Skeletal muscle tissue (tissue), 4 donors: ENCODE data around the gene EIF2S1. TPM values are rescaled to one million over a fixed set of nuclear protein-coding genes. Genes with fewer than 3 reads are reported as not detected.

ENCODE experiments used
- H3K27ac ChIP-seq: one replicate; pipeline ENCODE4 v1.7.0; 2013; ENCODE audit warnings: mild to moderate bottlenecking, low read depth, low read length, inconsistent platforms
- H3K27me3 ChIP-seq, 3 donors: one replicate each; pipeline ENCODE4 v1.7.0; 2013; ENCODE audit warnings: low read length in 3 of 3; ENCODE audit not compliant: control insufficient read depth in 3 of 3, insufficient read depth in 3 of 3
- H3K36me3 ChIP-seq, 3 donors: one replicate each; pipeline ENCODE4 v1.7.0; 2013; ENCODE audit warnings: low read length in 3 of 3; ENCODE audit not compliant: control insufficient read depth in 3 of 3, insufficient read depth in 3 of 3
- H3K4me1 ChIP-seq, 3 donors: one replicate each; pipeline ENCODE4 v1.7.0; 2013; ENCODE audit warnings: low read length in 3 of 3, mild to moderate bottlenecking in 3 of 3; ENCODE audit not compliant: control insufficient read depth in 3 of 3, insufficient read depth in 3 of 3
- H3K4me3 ChIP-seq, 3 donors: one replicate each; pipeline ENCODE4 v1.7.0; 2013; ENCODE audit warnings: low read length in 3 of 3
- H3K9ac ChIP-seq, 3 donors: one replicate each; pipeline ENCODE4 v1.7.0; 2013; ENCODE audit warnings: low read length in 3 of 3, mild to moderate bottlenecking in 3 of 3, moderate library complexity in 2 of 3, low read depth in 1 of 3
- H3K9me3 ChIP-seq, 3 donors: one replicate each; pipeline ENCODE4 v1.7.0; 2013; ENCODE audit warnings: low read length in 3 of 3; ENCODE audit not compliant: control insufficient read depth in 3 of 3
- total RNA-seq: library from RNA; depleted of rRNA; stranded (reverse); fragments of >200 nt; gene quantifications from one replicate; pipeline ENCODE4 v1.2.3, GENCODE V29; 2014
- donor health status: Osteomylitis.

The EIF2S1 gene
- total RNA-seq, 1 donor from 2014 or later, result 92.4 TPM

DNA sequence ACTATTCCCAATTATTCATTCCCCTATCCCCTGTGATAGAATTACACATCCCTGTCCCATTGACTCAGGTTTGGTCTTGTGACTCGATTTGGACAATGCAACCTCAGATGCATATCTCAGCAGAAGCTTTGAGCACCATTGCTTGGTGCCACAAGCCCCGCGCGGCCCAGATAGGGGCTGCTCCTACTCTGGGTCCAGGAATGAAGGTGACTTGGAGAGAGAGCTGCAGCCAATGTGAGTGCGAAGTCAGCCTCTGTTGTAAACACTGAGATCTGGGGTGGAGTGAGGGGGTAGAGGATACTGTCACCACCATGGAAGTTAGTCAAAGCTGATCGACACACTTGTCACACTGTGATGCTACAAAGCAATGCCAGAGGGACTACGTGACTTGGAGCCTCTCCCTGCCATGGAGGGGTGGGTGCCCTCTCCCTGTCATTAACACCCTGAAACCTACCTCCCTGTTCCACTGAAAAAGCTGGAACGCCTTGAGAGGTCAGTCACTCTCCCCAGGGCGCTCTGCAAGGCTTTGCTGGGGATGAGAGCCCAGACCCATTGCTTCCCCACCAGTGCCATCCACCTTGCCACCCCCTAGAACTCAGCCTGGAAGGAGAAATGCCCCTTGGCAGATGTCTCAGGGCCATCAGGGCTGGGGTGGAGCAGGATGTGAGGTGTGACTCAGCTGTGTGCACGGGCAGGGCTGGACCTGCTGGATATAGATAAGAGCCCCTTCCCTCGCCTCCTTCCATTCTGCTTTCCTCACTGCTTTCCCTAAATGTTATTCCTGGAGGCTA is 58.5 kb downstream of the EIF2S1 start:
- no peak overlapping the region for H3K27ac ChIP-seq
- H3K4me1 ChIP-seq, result no peaks in the 10 kb centered on the region
- H3K9ac ChIP-seq, result no peak overlapping the region
- no peaks in the 10 kb centered on the region for H3K36me3 ChIP-seq
- H3K27me3 ChIP-seq, result peaks cover 0 to 7% (median 0%) of the 10 kb centered on the region in 3 donors
- no peaks in the 10 kb centered on the region for H3K9me3 ChIP-seq
- no peak overlapping the region for H3K4me3 ChIP-seq

GRCh38 chr14:67420102-67420739 is 60.1 kb downstream of the EIF2S1 start:
- Histone ChIP-seq H3K9me3 (no peaks in the 10 kb centered on the region), H3K4me3 (no peak overlapping the region), H3K27me3 (no peaks in the 10 kb centered on the region), H3K4me1 (no peaks in the 10 kb centered on the region), H3K27ac (no peak overlapping the region), H3K36me3 (no peaks in the 10 kb centered on the region), H3K9ac (no peak overlapping the region)

- Histone ChIP-seq H3K9me3 (no peaks in the 10 kb centered on the region), H3K27me3 (peaks cover 0 to 6% (median 0%) of the 10 kb centered on the region in 3 donors), H3K4me3 (no peak overlapping the region), H3K36me3 (no peaks in the 10 kb centered on the region), H3K9ac (no peak overlapping the region), H3K27ac (no peak overlapping the region), H3K4me1 (peaks cover 0 to 2% (median 0%) of the 10 kb centered on the region in 3 donors)
These were observed 61.5 kb downstream of the EIF2S1 start for GRCh38 chr14:67421356-67422224.

- peaks cover 3 to 11% (median 8%) of the 10 kb centered on the region in 3 donors for H3K4me1 ChIP-seq
These were observed 63.3 kb downstream of the EIF2S1 start for GRCh38 chr14:67423424-67423823.

DNA sequence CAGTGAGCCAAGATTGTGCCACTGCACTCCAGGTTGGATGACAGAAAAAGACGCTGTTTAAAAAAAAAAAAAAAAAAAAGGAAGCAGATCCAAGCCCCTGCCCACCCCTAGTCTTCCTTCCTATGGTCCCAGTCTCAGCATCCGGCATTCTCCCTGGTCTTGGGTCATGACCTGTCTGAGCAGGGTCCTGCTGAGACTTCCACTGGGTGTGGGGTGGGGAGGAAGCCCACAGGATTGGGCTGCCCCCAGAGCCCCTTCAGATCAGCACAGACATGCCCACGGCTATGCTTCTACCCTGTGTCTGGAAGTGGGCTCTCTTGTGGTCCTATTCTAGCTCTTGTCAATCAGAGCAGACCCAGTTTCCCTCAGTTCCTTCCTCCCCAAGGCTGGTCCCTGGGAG is 64.4 kb downstream of the EIF2S1 start:
- no peak overlapping the region for H3K27ac ChIP-seq
- no peaks in the 10 kb centered on the region for H3K9me3 ChIP-seq
- no peak overlapping the region for H3K4me3 ChIP-seq

More at GRCh38 chr14:67423424-67423823, 63.3 kb downstream of the EIF2S1 start:
- Histone ChIP-seq H3K36me3 (no peaks in the 10 kb centered on the region), H3K9me3 (no peaks in the 10 kb centered on the region), H3K9ac (no peak overlapping the region), H3K4me3 (no peak overlapping the region), H3K27ac (no peak overlapping the region), H3K27me3 (peaks cover 0 to 6% (median 0%) of the 10 kb centered on the region in 3 donors)

DNA sequence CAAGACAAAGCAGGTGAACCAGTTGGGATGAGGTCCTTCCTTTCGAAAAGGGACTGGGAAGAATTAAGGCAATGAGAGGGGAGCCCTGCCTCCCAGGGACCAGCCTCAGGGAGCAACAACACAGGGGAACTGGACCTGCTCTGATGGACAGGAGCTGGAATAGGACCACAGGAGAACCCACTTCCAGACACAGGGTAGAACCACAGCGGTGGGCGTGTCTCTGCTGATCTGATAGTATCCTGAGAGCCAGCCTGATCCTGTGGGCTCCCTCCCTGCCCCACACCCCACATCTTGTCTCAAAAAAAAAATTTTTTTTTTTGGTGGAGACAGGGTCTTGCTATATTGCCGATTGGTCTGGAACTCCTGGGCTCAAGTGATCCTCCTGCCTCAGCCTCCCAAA is 65.5 kb downstream of the EIF2S1 start:
- Histone ChIP-seq H3K4me1 (peaks cover 3 to 11% (median 8%) of the 10 kb centered on the region in 3 donors), H3K9me3 (no peaks in the 10 kb centered on the region), H3K27me3 (peaks cover 0 to 6% (median 0%) of the 10 kb centered on the region in 3 donors)

More for the DNA sequence above, 64.4 kb downstream of the EIF2S1 start:
- H3K9ac ChIP-seq, result no peak overlapping the region
- H3K36me3 ChIP-seq, result no peaks in the 10 kb centered on the region
- peaks cover 0 to 6% (median 0%) of the 10 kb centered on the region in 3 donors for H3K27me3 ChIP-seq
- H3K4me1 ChIP-seq, result peaks cover 3 to 11% (median 8%) of the 10 kb centered on the region in 3 donors

DNA sequence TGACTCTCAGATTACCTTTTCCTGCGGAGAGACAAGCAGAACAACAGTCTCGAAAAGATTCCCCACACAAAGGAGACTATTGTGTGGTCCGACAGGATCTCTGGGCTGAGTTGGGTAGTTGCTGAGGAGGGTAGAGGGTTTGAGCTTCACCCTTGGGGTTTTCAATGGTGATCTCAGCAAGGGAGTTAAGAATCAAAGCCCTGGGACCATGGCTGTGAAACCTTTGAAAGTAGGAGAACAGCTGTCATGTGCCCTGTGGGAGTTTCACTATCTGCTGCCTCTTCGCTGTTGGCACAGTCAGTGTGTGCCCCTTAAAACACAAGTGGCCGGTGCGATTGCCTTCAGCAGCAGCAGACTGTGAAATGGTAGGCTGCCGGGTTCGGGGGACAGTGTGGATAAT is 66.0 kb downstream of the EIF2S1 start:
- no peaks in the 10 kb centered on the region for H3K9me3 ChIP-seq
- H3K9ac ChIP-seq, result peak overlapping the region in 1 of 3 donors; percentile 51
- H3K4me1 ChIP-seq, result peaks cover 3 to 11% (median 8%) of the 10 kb centered on the region in 3 donors
- H3K4me3 ChIP-seq, result peak overlapping the region in 1 of 3 donors; percentile 35
- H3K36me3 ChIP-seq, result no peaks in the 10 kb centered on the region
- H3K27ac ChIP-seq, result no peak overlapping the region
- peaks cover 0 to 6% (median 0%) of the 10 kb centered on the region in 3 donors for H3K27me3 ChIP-seq

More for the DNA sequence above, 65.5 kb downstream of the EIF2S1 start:
- H3K4me3 ChIP-seq, result no peak overlapping the region
- H3K36me3 ChIP-seq, result no peaks in the 10 kb centered on the region
- no peak overlapping the region for H3K9ac ChIP-seq
- no peak overlapping the region for H3K27ac ChIP-seq

DNA sequence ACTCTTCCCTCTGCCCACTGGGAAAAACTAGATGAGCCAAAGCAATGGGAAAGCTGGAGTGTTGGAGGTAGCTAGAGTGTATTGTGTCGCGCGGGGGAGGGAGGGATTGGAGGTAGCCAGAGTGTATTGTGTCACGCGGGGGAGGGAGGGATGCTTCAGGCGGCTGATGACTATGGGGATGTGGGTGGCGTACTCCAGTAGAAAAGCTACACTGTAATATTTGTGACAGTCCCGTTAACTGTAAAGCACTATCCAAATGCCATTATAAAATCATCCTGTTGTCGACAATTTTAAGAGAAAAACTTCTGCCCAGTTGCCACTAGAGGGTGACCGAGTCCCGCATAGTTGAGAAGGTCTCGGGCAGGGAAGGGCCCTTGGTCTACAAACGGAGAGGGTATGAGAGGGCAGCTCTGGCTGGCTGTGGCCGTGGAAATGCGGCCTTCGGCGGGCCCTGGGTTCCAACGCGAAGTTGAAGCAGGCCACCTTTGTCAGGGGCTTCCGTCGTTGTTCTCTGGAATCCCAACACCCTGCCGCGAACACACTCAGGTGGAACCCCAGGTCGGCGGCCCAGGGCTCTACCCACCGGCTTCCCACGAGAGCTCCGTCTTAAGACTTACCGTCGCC is 67.0 kb downstream of the EIF2S1 start:
- peak overlapping the region in 1 of 3 donors; percentile 35 for H3K4me3 ChIP-seq
- H3K9me3 ChIP-seq, result no peaks in the 10 kb centered on the region
- peaks cover 9 to 19% (median 14%) of the 10 kb centered on the region in 3 donors for H3K4me1 ChIP-seq
- no peaks in the 10 kb centered on the region for H3K36me3 ChIP-seq
- peaks cover 0 to 6% (median 0%) of the 10 kb centered on the region in 3 donors for H3K27me3 ChIP-seq
- H3K9ac ChIP-seq, result peak overlapping the region in 1 of 3 donors; percentile 57
- H3K27ac ChIP-seq, result no peak overlapping the region

DNA sequence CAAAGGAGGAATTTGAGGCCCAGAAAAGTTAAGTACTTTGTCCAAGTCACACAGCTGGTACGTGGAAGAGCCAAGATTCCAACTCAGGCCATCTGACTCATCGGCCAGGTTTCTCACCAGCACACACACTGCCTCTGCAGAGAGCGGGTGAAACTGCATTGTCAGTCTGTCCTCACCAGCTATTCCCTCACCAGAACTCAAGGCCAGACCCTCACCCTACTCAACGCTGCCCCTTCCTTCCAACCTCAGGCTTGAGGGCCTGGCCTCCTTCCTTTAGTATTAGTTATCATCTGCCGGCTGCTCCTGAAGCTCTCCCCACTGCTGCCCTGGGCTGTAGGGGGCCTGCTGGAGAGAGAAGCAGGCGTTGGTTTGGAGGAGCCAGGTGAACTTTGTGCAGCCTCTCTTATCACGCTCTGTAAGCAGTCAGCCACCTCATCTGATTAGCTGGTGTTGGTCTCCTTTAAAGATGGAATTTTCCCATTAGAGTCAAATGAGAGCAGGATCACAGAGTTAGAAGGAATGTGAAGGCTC is 68.4 kb downstream of the EIF2S1 start:
- no peak overlapping the region for H3K4me3 ChIP-seq
- no peaks in the 10 kb centered on the region for H3K9me3 ChIP-seq
- no peak overlapping the region for H3K9ac ChIP-seq
- H3K27ac ChIP-seq, result no peak overlapping the region
- H3K27me3 ChIP-seq, result peaks cover 0 to 6% (median 0%) of the 10 kb centered on the region in 3 donors
- H3K36me3 ChIP-seq, result no peaks in the 10 kb centered on the region
- peaks cover 17 to 27% (median 24%) of the 10 kb centered on the region in 3 donors for H3K4me1 ChIP-seq
